SK-N-SH (cell line): ENCODE measurements around the gene ADCYAP1R1. TPM values are rescaled to one million over a fixed set of nuclear protein-coding genes. Genes with fewer than 3 reads are reported as not detected.

ENCODE experiments used
- CTCF ChIA-PET: fragments of 300-600, 350-600 bp; formaldehyde crosslinking; extraction: SDS; loops from one replicate; lab custom pipeline; 2021; lab: Yijun Ruan, JAX
- POLR2A ChIA-PET: fragments of 350-600 bp; sonication (Branson Sonifier 250); formaldehyde crosslinking; extraction: SDS; loops from one replicate; lab custom pipeline; 2020; ENCODE audit warnings: antibody characterized with exemption, inconsistent platforms; lab: Yijun Ruan, JAX
- DNase-seq: peaks from one replicate; pipeline ENCODE4 v3.0.0; 2012
- H2AFZ ChIP-seq: fragments of 200-600 bp; sonication (generic); 2 replicates; pipeline ENCODE4 v1.8.1; 2016; ENCODE audit warnings: antibody characterized with exemption, mild to moderate bottlenecking, low read depth
- H3F3A ChIP-seq: fragments of 200-600 bp; sonication (generic); replicated peaks from 2 replicates; pipeline ENCODE3; 2016; ENCODE audit warnings: antibody characterized with exemption, mild to moderate bottlenecking; ENCODE audit not compliant: insufficient read depth
- H3K27ac ChIP-seq, 2 experiments: fragments of 200-500 bp in 1 of 2; fragments of 200-600 bp in 1 of 2; sonication (Bioruptor generic) in 1 of 2; sonication (generic), shearing (Covaris generic) in 1 of 2; 2 replicates each; pipeline versions ENCODE4 v1.5.1 to v1.6.1; 2014 to 2016; ENCODE audit warnings: low read depth in 2 of 2, inconsistent platforms in 1 of 2, low read length in 1 of 2, mild to moderate bottlenecking in 1 of 2, mixed read lengths in 1 of 2
- H3K27me3 ChIP-seq: fragments of 200-600 bp; sonication (generic), shearing (Covaris generic); 2 replicates; pipeline ENCODE4 v1.6.1; 2016; ENCODE audit warnings: mixed run types; ENCODE audit not compliant: insufficient read depth
- H3K36me3 ChIP-seq, 2 experiments: fragments of 200-500 bp in 1 of 2; fragments of 200-600 bp in 1 of 2; sonication (Bioruptor generic) in 1 of 2; sonication (generic) in 1 of 2; replicated peaks in 1 of 2; 2 replicates each; pipeline versions ENCODE3 to v1.5.1; 2014 to 2016; ENCODE audit warnings: low read length in 1 of 2, mild to moderate bottlenecking in 1 of 2; ENCODE audit not compliant: insufficient read depth in 2 of 2, control insufficient read depth in 1 of 2
- H3K4me1 ChIP-seq, 2 experiments: fragments of 200-500 bp in 1 of 2; fragments of 200-600 bp in 1 of 2; sonication (Bioruptor generic) in 1 of 2; sonication (generic), shearing (Covaris generic) in 1 of 2; 2 replicates each; pipeline versions ENCODE4 v1.5.1 to v1.6.1; 2014 to 2016; ENCODE audit warnings: low read depth in 1 of 2, low read length in 1 of 2, mixed run types in 1 of 2; ENCODE audit not compliant: insufficient read depth in 2 of 2, control insufficient read depth in 1 of 2
- H3K4me2 ChIP-seq: fragments of 200-600 bp; sonication (generic), shearing (Covaris generic); 2 replicates; pipeline ENCODE4 v1.6.1; 2017; ENCODE audit warnings: mixed run types
- H3K4me3 ChIP-seq, 2 experiments: fragments of 200-500 bp in 1 of 2; fragments of 200-600 bp in 1 of 2; sonication (Bioruptor generic) in 1 of 2; sonication (generic), shearing (Covaris generic) in 1 of 2; 2 replicates each; pipeline versions ENCODE4 v1.5.1 to v1.8.1; 2014 to 2016; ENCODE audit warnings: low read depth in 2 of 2, inconsistent platforms in 1 of 2, low read length in 1 of 2, mild to moderate bottlenecking in 1 of 2, mixed read lengths in 1 of 2, moderate library complexity in 1 of 2
- H3K79me2 ChIP-seq: fragments of 200-600 bp; sonication (generic); 2 replicates; pipeline ENCODE4 v1.8.1; 2017; ENCODE audit warnings: mild to moderate bottlenecking; ENCODE audit not compliant: insufficient read depth
- H3K9ac ChIP-seq: fragments of 200-600 bp; sonication (generic); 2 replicates; pipeline ENCODE4 v1.6.1; 2017; ENCODE audit warnings: mixed run types
- H3K9me2 ChIP-seq: fragments of 200-600 bp; sonication (generic); 2 replicates; pipeline ENCODE4 v1.6.1; 2017; ENCODE audit warnings: mixed run types
- H3K9me3 ChIP-seq: fragments of 200-600 bp; sonication (generic); 2 replicates; pipeline ENCODE4 v1.6.1; 2017; ENCODE audit warnings: mixed run types, mild to moderate bottlenecking, moderate library complexity
- H4K20me1 ChIP-seq: fragments of 200-600 bp; sonication (generic); 2 replicates; pipeline ENCODE4 v1.6.1; 2017; ENCODE audit warnings: mild to moderate bottlenecking, mixed run types; ENCODE audit not compliant: insufficient read depth
- CHD2 ChIP-seq: fragments of 150-350 bp; IDR thresholded peaks from 2 replicates; pipeline ENCODE4 v1.6.1; 2018; ENCODE audit warnings: low read length; ENCODE audit not compliant: partially characterized antibody
- EP300 ChIP-seq, 2 experiments: IDR thresholded peaks; 2 replicates each; pipeline versions ENCODE4 v1.4.0 to v1.6.1; 2012; ENCODE audit warnings: borderline replicate concordance in 1 of 2, low read depth in 1 of 2, low read length in 1 of 2
- EZH2phosphoT487 ChIP-seq: fragments of 200-600 bp; sonication (generic); IDR thresholded peaks from 2 replicates; pipeline ENCODE4 v1.6.1; 2017; ENCODE audit warnings: low read depth, mixed run types, mild to moderate bottlenecking, antibody characterized with exemption, moderate library complexity, borderline replicate concordance
- FOSL2 ChIP-seq: IDR thresholded peaks from 2 replicates; pipeline ENCODE4 v1.4.0; 2012; ENCODE audit warnings: low read depth, mild to moderate bottlenecking, moderate library complexity, borderline replicate concordance
- GATA2 ChIP-seq: sonication (generic); formaldehyde crosslinking; IDR thresholded peaks from 2 replicates; pipeline ENCODE4 v1.5.0; 2020; ENCODE audit warnings: mild to moderate bottlenecking, missing genetic modification reagents
- NFIC ChIP-seq: IDR thresholded peaks from 2 replicates; pipeline ENCODE4 v1.4.0; 2012; ENCODE audit warnings: borderline replicate concordance
- RAD21 ChIP-seq: IDR thresholded peaks from 2 replicates; pipeline ENCODE4 v1.6.1; 2012; ENCODE audit warnings: mild to moderate bottlenecking, low read length
- RCOR1 ChIP-seq: fragments of 150-350 bp; IDR thresholded peaks from 2 replicates; pipeline ENCODE4 v1.6.1; 2017; ENCODE audit warnings: antibody characterized with exemption, low read length
- RXRA ChIP-seq: IDR thresholded peaks from 2 replicates; pipeline ENCODE4 v1.4.0; 2012; ENCODE audit warnings: low read depth, mild to moderate bottlenecking, borderline replicate concordance
- SMC3 ChIP-seq: IDR thresholded peaks from 2 replicates; pipeline ENCODE4 v1.6.1; 2012; ENCODE audit warnings: low read depth, low read length, improper control_type of control experiment
- TEAD4 ChIP-seq: IDR thresholded peaks from 2 replicates; pipeline ENCODE4 v1.4.0; 2012; ENCODE audit warnings: mild to moderate bottlenecking, borderline replicate concordance; ENCODE audit not compliant: insufficient read depth
- YY1 ChIP-seq: IDR thresholded peaks from 2 replicates; pipeline ENCODE4 v1.4.0; 2012; ENCODE audit warnings: low read depth, mild to moderate bottlenecking
- WGBS: methylation state at CpG from one replicate; pipeline ENCODE4 v1.1.6; 2017; ENCODE audit warnings: low lambda C conversion rate; 5-methylcytosine and 5-hydroxymethylcytosine counted together
- polyA plus RNA-seq, 3 experiments: library from polyadenylated mRNA; depleted of rRNA; stranded (reverse); fragments of >200 nt; gene quantifications; 2 replicates each; pipeline ENCODE4 v1.2.3, GENCODE V29; 2012
- TF ChIP-seq, protein P1 (sequence below): IDR thresholded peaks from 2 replicates; pipeline ENCODE4 v1.6.1; 2012; ENCODE audit warnings: mild to moderate bottlenecking, low read depth, low read length, moderate library complexity
- TF ChIP-seq, protein P2 (sequence below): IDR thresholded peaks from 2 replicates; pipeline ENCODE4; 2012
- TF ChIP-seq, protein P3 (sequence below): IDR thresholded peaks from 2 replicates; pipeline ENCODE4 v1.4.0; 2012; ENCODE audit warnings: low read depth, borderline replicate concordance
- TF ChIP-seq, protein P4 (sequence below): IDR thresholded peaks from 2 replicates; pipeline ENCODE4 v1.4.0; 2012; ENCODE audit warnings: low read depth, borderline replicate concordance
- TF ChIP-seq, protein P5 (sequence below): fragments of 200-600 bp; sonication (generic); IDR thresholded peaks from 2 replicates; pipeline ENCODE4 v1.6.1; 2017; ENCODE audit warnings: antibody characterized with exemption, mild to moderate bottlenecking, moderate library complexity

Gene ADCYAP1R1
- polyA plus RNA-seq, 1 of the 3 experiments (the other 2 are of a cell fraction) = 0.08 TPM

DNA sequence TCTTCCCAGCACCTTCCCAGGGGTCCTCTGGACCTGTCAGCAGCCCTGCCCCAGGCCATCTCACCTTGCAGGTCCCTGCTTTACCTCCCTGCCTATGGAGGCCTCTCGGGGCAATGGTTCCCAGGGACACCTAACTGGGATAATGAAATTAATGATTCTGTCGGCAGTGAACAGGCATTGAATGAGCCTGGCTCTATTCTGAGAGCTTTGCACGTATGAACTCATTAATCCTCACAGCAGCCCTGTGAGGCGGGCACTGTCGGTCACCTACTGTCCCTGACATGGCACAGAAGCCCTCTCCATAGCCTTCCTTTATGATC lies 22.9 kb downstream of the ADCYAP1R1 start:
- TF ChIP-seq RAD21 (no peak), TEAD4 (no peak)
- Histone ChIP-seq H3K27ac (no peak overlapping the region), H3F3A (no peaks in the 10 kb centered on the region), H2AFZ (no peak overlapping the region), H3K27me3 (peaks cover 26% of the 10 kb centered on the region; the same call in 1 of the 2 replicates), H3K9me3 (no peaks in the 10 kb centered on the region), H3K4me3 (no peak overlapping the region), H3K9ac (no peak overlapping the region), H3K4me2 (no peak overlapping the region), H3K9me2 (no peaks in the 10 kb centered on the region), H3K79me2 (no peaks in the 10 kb centered on the region), H4K20me1 (no peaks in the 10 kb centered on the region), H3K4me1 (no peaks in the 10 kb centered on the region), H3K36me3 (no peaks in the 10 kb centered on the region)
- WGBS = 36% methylated on average over 5 of the region's 5 CpGs
- CTCF ChIA-PET = interaction anchor here (1.0 to 7.5 kb wide), 8 partner anchors 10 to 136 kb away, joined by 3 to 49 read pairs (median 8); no protein-coding TSS in a partner anchor
- POLR2A ChIA-PET = interaction anchor here (1.1 kb wide), 1 partner anchor 14 kb away, joined by 4 read pairs; no protein-coding TSS in a partner anchor
- no peak for DNase-seq

DNA sequence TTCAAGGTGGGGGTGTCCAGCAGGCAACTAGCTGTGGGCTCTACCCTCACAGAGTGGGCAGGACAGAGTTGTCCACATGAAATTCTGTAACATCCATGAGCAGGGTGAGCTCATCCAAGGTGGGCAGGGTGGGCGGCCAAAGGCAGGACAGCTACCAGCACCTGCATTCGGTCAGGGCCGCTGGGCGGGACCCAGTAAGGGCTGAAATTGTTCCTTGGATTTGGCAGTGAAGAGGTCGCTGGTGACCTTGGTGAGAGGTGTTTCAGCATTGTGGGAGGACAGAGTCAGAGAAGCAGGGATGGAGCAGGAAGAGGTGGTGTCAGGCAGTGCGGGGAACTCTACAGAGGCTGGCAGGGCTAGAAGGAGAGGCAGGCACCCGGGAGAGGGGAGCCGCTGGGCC lies 23.9 kb downstream of the ADCYAP1R1 start:
- H3K4me3 ChIP-seq = no peak overlapping the region
- no peaks in the 10 kb centered on the region for H4K20me1 ChIP-seq
- H3K27ac ChIP-seq = no peak overlapping the region
- no peaks in the 10 kb centered on the region for H3F3A ChIP-seq
- H3K36me3 ChIP-seq = no peaks in the 10 kb centered on the region
- H3K4me1 ChIP-seq = no peaks in the 10 kb centered on the region
- no peaks in the 10 kb centered on the region for H3K9me3 ChIP-seq
- no peak overlapping the region for H3K9ac ChIP-seq
- DNase-seq = no peak
- CTCF ChIA-PET = interaction anchor here (1.2 to 7.5 kb wide), 5 partner anchors 15 to 92 kb away, joined by 4 to 49 read pairs (median 33); no protein-coding TSS in a partner anchor
- TF ChIP-seq EZH2phosphoT487 (no peak), RXRA (no peak), CHD2 (no peak), YY1 (no peak), RCOR1 (no peak), FOSL2 (no peak), GATA2 (no peak), NFIC (no peak), SMC3 (no peak), EP300 (IDR thresholded peaks at IDR 0.05; ENCODE audit: borderline replicate concordance in 1 of 2, low read depth in 1 of 2, low read length in 1 of 2) (no peak)
- TF ChIP-seq, protein P1, sequence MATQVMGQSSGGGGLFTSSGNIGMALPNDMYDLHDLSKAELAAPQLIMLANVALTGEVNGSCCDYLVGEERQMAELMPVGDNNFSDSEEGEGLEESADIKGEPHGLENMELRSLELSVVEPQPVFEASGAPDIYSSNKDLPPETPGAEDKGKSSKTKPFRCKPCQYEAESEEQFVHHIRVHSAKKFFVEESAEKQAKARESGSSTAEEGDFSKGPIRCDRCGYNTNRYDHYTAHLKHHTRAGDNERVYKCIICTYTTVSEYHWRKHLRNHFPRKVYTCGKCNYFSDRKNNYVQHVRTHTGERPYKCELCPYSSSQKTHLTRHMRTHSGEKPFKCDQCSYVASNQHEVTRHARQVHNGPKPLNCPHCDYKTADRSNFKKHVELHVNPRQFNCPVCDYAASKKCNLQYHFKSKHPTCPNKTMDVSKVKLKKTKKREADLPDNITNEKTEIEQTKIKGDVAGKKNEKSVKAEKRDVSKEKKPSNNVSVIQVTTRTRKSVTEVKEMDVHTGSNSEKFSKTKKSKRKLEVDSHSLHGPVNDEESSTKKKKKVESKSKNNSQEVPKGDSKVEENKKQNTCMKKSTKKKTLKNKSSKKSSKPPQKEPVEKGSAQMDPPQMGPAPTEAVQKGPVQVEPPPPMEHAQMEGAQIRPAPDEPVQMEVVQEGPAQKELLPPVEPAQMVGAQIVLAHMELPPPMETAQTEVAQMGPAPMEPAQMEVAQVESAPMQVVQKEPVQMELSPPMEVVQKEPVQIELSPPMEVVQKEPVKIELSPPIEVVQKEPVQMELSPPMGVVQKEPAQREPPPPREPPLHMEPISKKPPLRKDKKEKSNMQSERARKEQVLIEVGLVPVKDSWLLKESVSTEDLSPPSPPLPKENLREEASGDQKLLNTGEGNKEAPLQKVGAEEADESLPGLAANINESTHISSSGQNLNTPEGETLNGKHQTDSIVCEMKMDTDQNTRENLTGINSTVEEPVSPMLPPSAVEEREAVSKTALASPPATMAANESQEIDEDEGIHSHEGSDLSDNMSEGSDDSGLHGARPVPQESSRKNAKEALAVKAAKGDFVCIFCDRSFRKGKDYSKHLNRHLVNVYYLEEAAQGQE = no peak
- TF ChIP-seq, protein P2, sequence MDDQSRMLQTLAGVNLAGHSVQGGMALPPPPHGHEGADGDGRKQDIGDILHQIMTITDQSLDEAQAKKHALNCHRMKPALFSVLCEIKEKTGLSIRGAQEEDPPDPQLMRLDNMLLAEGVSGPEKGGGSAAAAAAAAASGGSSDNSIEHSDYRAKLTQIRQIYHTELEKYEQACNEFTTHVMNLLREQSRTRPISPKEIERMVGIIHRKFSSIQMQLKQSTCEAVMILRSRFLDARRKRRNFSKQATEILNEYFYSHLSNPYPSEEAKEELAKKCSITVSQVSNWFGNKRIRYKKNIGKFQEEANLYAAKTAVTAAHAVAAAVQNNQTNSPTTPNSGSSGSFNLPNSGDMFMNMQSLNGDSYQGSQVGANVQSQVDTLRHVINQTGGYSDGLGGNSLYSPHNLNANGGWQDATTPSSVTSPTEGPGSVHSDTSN = no peak
- TF ChIP-seq, protein P3, sequence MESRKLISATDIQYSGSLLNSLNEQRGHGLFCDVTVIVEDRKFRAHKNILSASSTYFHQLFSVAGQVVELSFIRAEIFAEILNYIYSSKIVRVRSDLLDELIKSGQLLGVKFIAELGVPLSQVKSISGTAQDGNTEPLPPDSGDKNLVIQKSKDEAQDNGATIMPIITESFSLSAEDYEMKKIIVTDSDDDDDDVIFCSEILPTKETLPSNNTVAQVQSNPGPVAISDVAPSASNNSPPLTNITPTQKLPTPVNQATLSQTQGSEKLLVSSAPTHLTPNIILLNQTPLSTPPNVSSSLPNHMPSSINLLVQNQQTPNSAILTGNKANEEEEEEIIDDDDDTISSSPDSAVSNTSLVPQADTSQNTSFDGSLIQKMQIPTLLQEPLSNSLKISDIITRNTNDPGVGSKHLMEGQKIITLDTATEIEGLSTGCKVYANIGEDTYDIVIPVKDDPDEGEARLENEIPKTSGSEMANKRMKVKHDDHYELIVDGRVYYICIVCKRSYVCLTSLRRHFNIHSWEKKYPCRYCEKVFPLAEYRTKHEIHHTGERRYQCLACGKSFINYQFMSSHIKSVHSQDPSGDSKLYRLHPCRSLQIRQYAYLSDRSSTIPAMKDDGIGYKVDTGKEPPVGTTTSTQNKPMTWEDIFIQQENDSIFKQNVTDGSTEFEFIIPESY = no peak
- TF ChIP-seq, protein P4, sequence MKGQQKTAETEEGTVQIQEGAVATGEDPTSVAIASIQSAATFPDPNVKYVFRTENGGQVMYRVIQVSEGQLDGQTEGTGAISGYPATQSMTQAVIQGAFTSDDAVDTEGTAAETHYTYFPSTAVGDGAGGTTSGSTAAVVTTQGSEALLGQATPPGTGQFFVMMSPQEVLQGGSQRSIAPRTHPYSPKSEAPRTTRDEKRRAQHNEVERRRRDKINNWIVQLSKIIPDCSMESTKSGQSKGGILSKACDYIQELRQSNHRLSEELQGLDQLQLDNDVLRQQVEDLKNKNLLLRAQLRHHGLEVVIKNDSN = no peak
- TF ChIP-seq, protein P5, sequence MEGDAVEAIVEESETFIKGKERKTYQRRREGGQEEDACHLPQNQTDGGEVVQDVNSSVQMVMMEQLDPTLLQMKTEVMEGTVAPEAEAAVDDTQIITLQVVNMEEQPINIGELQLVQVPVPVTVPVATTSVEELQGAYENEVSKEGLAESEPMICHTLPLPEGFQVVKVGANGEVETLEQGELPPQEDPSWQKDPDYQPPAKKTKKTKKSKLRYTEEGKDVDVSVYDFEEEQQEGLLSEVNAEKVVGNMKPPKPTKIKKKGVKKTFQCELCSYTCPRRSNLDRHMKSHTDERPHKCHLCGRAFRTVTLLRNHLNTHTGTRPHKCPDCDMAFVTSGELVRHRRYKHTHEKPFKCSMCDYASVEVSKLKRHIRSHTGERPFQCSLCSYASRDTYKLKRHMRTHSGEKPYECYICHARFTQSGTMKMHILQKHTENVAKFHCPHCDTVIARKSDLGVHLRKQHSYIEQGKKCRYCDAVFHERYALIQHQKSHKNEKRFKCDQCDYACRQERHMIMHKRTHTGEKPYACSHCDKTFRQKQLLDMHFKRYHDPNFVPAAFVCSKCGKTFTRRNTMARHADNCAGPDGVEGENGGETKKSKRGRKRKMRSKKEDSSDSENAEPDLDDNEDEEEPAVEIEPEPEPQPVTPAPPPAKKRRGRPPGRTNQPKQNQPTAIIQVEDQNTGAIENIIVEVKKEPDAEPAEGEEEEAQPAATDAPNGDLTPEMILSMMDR = no peak
- TF ChIP-seq, all 33 proteins: peak for 0
- Histone ChIP-seq H3K27me3 (peaks cover 28% of the 10 kb centered on the region; the same call in 1 of the 2 replicates), H2AFZ (no peak overlapping the region), H3K79me2 (no peaks in the 10 kb centered on the region), H3K4me2 (no peak overlapping the region), H3K9me2 (no peaks in the 10 kb centered on the region)
- POLR2A ChIA-PET = interaction anchor here (1.1 kb wide), 1 partner anchor 15 kb away, joined by 4 read pairs; no protein-coding TSS in a partner anchor
- WGBS = 59% methylated on average over 8 of the region's 8 CpGs
